Ovary (tissue), 9 donors: Measurements from ENCODE around the gene CLIC5. TPM values are rescaled to one million over a fixed set of nuclear protein-coding genes. Genes with fewer than 3 reads are reported as not detected.

ENCODE experiments used
- DNase-seq, 5 donors: peaks; one replicate each; pipeline ENCODE4 v3.0.0-alpha.2; 2019 to 2020
- H3K27ac ChIP-seq, 2 donors: fragments of 200-600 bp; one replicate each; pipeline versions ENCODE4 v1.5.1 to v1.8.0; 2019 to 2022
- H3K27me3 ChIP-seq: fragments of 200-600 bp; one replicate; pipeline ENCODE4 v1.8.0; 2022
- H3K36me3 ChIP-seq: fragments of 200-600 bp; sonication (generic); one replicate; pipeline ENCODE4 v1.5.1; 2019
- H3K4me1 ChIP-seq: one replicate; pipeline ENCODE4 v1.8.1; 2013; ENCODE audit warnings: mild to moderate bottlenecking, moderate library complexity; ENCODE audit not compliant: insufficient read depth
- H3K4me3 ChIP-seq: fragments of 200-600 bp; sonication (generic); one replicate; pipeline ENCODE4 v1.5.1; 2017
- H3K9me3 ChIP-seq, 2 donors: fragments of 200-600 bp in 1 of 2; sonication (generic) in 1 of 2; one replicate each; pipeline versions ENCODE4 v1.5.1 to v1.8.1; 2013 to 2019; ENCODE audit warnings: mild to moderate bottlenecking in 1 of 2, moderate library complexity in 1 of 2
- CTCF ChIP-seq, 3 donors: fragments of 450-650 bp in 2 of 3; fragments of 200-600 bp in 1 of 3; IDR thresholded peaks; one replicate each; pipeline versions ENCODE4 v1.5.1 to v1.8.0; 2016 to 2022; ENCODE audit warnings: antibody characterized with exemption in 3 of 3, mild to moderate bottlenecking in 1 of 3
- EP300 ChIP-seq: sonication (generic); formaldehyde crosslinking; IDR thresholded peaks from one replicate; pipeline ENCODE4 v1.6.1; 2017; ENCODE audit warnings: antibody characterized with exemption
- POLR2A ChIP-seq: fragments of 450-650 bp; IDR thresholded peaks from one replicate; pipeline ENCODE4 v1.6.1; 2017; ENCODE audit warnings: antibody characterized with exemption, mild to moderate bottlenecking, moderate library complexity
- WGBS, 3 donors: extraction: QIAGEN DNeasy Blood & Tissue Kit in 1 of 3; methylation state at CpG; one replicate each; pipeline versions ENCODE4 v1.1.5 to v1.1.7; 2013 to 2017; 5-methylcytosine and 5-hydroxymethylcytosine counted together
- intact Hi-C, 4 donors: fragments of 100-400 bp; cut with DNase I; formaldehyde crosslinking; loops; one replicate each; pipeline versions ENCODE4 v1.11.0 to v1.15.1; 2022 to 2023
- polyA plus RNA-seq, 2 donors: library from polyadenylated mRNA; stranded (reverse); fragments of 200-250 nt in 1 of 2; fragments of 350-450 nt in 1 of 2; fragmentation: Illumina TruSeq in 1 of 2; extraction: RNeasy Lipid Tissue Mini Kit (QIAGEN cat#74804) in 1 of 2; gene quantifications; one replicate each; pipeline ENCODE4 v1.2.3, GENCODE V29; 2013 to 2014
- total RNA-seq, 7 donors: library from RNA; depleted of rRNA in 2 of 7; stranded (reverse); fragments of >200 nt in 2 of 7; fragmentation: NEBNext Ultra II Directional in 3 of 7; extraction: Animal tissue kit (Norgen Biotek cat#: 25700) in 3 of 7; gene quantifications; one replicate each; pipeline versions ENCODE4 v1.1.0 to v1.2.4, GENCODE V29; 2016 to 2023
- donor health status: DM: no; HTN: no; CAD: no; lungs with moderate emphysema.
- donor health status: DM: no; HTN: no; CAD: no.
- donor health status: Bipolar disorder and iron deficiency.
- donor health status: DM: yes; HTN: yes; CAD: no.
- donor health status: DM: no; HTN: no; CAD: no.
- donor health status: DM: yes; HTN: yes; CAD: no.

CLIC5 gene
- total and polyA plus RNA-seq, 9 donors: 0.27 to 42.3 (median 2.0) TPM

GRCh38 chr6:45854149-45854742, 161.4 kb downstream of the CLIC5 start:
- WGBS, 3 donors: 11 to 21% (median 13%) methylated on average over 10 of the region's 10 CpGs
- no peaks in the 10 kb centered on the region for H3K4me1 ChIP-seq
- no peak for TF ChIP-seq CTCF (IDR thresholded peaks at IDR 0.05)
- no peak for TF ChIP-seq EP300
- no peak for TF ChIP-seq POLR2A
- H3K9me3 ChIP-seq: no peaks in the 10 kb centered on the region
- intact Hi-C loops: no loop called here
- no peaks in the 10 kb centered on the region for H3K36me3 ChIP-seq
- H3K27ac ChIP-seq: no peak overlapping the region
- no peak for DNase-seq
- H3K27me3 ChIP-seq: no peaks in the 10 kb centered on the region
- H3K4me3 ChIP-seq: no peak overlapping the region

- no peak overlapping the region for H3K27ac ChIP-seq
- H3K27me3 ChIP-seq: no peaks in the 10 kb centered on the region
- H3K36me3 ChIP-seq: no peaks in the 10 kb centered on the region
- H3K4me3 ChIP-seq: no peak overlapping the region
- no peak for DNase-seq
- no peaks in the 10 kb centered on the region for H3K4me1 ChIP-seq
- H3K9me3 ChIP-seq: no peaks in the 10 kb centered on the region
- TF ChIP-seq EP300 (no peak), CTCF (IDR thresholded peaks at IDR 0.05) (no peak), POLR2A (no peak)
- intact Hi-C loops: no loop called here
- 81 to 94% (median 85%) methylated on average over 1 of the region's 1 CpG for WGBS, 3 donors
These were observed 164.6 kb downstream of the CLIC5 start for GRCh38 chr6:45851034-45851400.

DNA sequence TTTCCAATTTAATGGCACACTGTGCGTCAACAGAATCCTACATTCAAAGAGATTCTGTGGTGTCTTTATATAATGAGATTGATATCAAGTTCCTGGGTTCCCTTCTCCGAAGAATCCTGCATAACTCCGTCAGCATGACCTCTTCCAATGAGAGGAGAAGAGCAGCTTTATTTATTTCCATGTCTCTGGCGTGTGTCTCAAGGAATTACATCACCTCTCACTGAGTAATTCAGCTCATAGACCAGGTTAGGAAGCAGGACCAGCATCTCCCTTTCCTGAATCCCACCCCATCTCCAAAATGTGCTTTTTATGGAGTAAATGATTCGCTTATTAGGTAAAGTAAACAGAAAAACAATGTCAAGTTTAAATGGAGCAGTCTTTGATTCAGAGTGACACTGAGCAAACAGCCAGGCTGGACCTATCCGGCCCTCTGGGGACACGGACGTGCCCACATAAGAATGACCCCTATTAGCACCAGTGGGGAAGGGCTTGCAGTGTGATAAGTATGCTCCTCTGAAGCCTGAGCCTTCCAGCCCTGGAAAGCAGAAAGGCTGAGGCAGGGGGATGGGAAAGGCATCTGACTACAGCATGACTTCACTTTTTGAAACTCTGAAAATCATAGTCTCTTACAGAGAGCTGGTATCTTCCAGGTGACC, 165.2 kb downstream of the CLIC5 start:
- no peak overlapping the region for H3K4me3 ChIP-seq
- H3K4me1 ChIP-seq: no peaks in the 10 kb centered on the region
- H3K27ac ChIP-seq: no peak overlapping the region
- H3K27me3 ChIP-seq: no peaks in the 10 kb centered on the region
- TF ChIP-seq EP300 (no peak), CTCF (IDR thresholded peaks at IDR 0.05) (no peak), POLR2A (no peak)
- intact Hi-C loops: no loop called here
- no peaks in the 10 kb centered on the region for H3K36me3 ChIP-seq
- no peak for DNase-seq
- WGBS, 3 donors: 67 to 73% (median 69%) methylated on average over 8 of the region's 8 CpGs
- H3K9me3 ChIP-seq: no peaks in the 10 kb centered on the region

DNA sequence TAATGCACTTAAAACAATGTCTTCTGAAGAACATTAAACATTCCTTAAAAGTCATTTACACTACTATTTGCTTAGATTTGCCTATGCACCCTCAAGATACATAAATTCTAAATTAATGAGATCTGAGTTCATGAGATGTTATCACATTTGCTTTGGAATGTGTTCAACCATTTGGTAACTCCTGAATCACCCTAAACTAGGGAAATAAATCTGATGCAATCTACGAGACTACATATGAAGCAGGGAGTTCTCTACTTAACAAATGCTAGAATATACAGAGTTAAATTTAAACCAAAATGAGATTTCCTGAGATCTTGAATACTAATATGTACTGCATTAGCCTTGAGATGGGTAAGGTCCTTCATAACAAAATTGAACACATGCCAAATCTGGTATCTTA, 170.1 kb downstream of the CLIC5 start:
- no peak for DNase-seq
- TF ChIP-seq CTCF (IDR thresholded peaks at IDR 0.05): no peak
- no peak for TF ChIP-seq POLR2A
- no peak for TF ChIP-seq EP300
- Histone ChIP-seq H3K4me1 (no peaks in the 10 kb centered on the region), H3K9me3 (no peaks in the 10 kb centered on the region), H3K4me3 (no peak overlapping the region), H3K27me3 (no peaks in the 10 kb centered on the region), H3K27ac (no peak overlapping the region), H3K36me3 (no peaks in the 10 kb centered on the region)
- WGBS, 3 donors: 81 to 91% (median 83%) methylated on average over 1 of the region's 1 CpG
- intact Hi-C loops: no loop called here
